Endothelial cell of umbilical vein (primary cell): Measurements from ENCODE around the gene PSMD3. TPM values are rescaled to one million over a fixed set of nuclear protein-coding genes. Genes with fewer than 3 reads are reported as not detected.

ENCODE experiments used
- BruUV-seq: library from RNA; stranded (reverse); fragments of 400-500 nt; replicated peaks from 2 replicates; lab custom pipeline; 2021; lab: Mats Ljungman, UMichigan
- CTCF ChIA-PET: fragments of 300-600, 350-600 bp; sonication (Branson Sonifier 250); formaldehyde crosslinking; loops from one replicate; lab custom pipeline; 2021; ENCODE audit warnings: antibody characterized with exemption, inconsistent platforms; lab: Charles Lee
- POLR2A ChIA-PET: fragments of 300-600, 350-600 bp; sonication (Branson Sonifier 250); formaldehyde crosslinking; loops from one replicate; lab custom pipeline; 2021; ENCODE audit warnings: antibody characterized with exemption, inconsistent platforms; lab: Charles Lee
- DNase-seq: peaks from one replicate; pipeline ENCODE4 v3.0.0-alpha.2; 2011; ENCODE audit warnings: low read depth, low spot score
- FAIRE-seq: peaks from 2 replicates; lab custom pipeline; 2011; peaks lifted over from hg19 to GRCh38; lab: Jason Lieb, UNC
- H2AFZ ChIP-seq: 2 replicates; pipeline ENCODE4 v1.6.0; 2012; ENCODE audit warnings: low read depth, low read length, control low read depth, inconsistent platforms
- H3K27ac ChIP-seq: 2 replicates; pipeline ENCODE4 v1.5.1; 2011; ENCODE audit warnings: low read depth, mild to moderate bottlenecking, control low read depth, low read length, moderate library complexity; ENCODE audit not compliant: insufficient read depth
- H3K27me3 ChIP-seq, 2 experiments: 2 replicates each; pipeline versions ENCODE4 v1.6.0 to v1.6.1; 2011; ENCODE audit warnings: low read length in 2 of 2, mixed read lengths in 1 of 2; ENCODE audit not compliant: control insufficient read depth in 2 of 2, insufficient read depth in 2 of 2
- H3K36me3 ChIP-seq, 2 experiments: 2 replicates in 1 of 2; 3 replicates in 1 of 2; pipeline ENCODE4 v1.5.1; 2011; ENCODE audit warnings: low read length in 2 of 2, mild to moderate bottlenecking in 1 of 2, moderate library complexity in 1 of 2; ENCODE audit not compliant: control insufficient read depth in 2 of 2, insufficient read depth in 2 of 2; ENCODE audit errors: extremely low read depth in 1 of 2
- H3K4me1 ChIP-seq: 3 replicates; pipeline ENCODE4 v1.5.1; 2011; ENCODE audit warnings: mild to moderate bottlenecking, low read length; ENCODE audit not compliant: control insufficient read depth, insufficient read depth; ENCODE audit errors: extremely low read depth
- H3K4me2 ChIP-seq: 2 replicates; pipeline ENCODE4 v1.6.1; 2011; ENCODE audit warnings: low read length, control low read depth, mixed read lengths; ENCODE audit not compliant: insufficient read depth
- H3K4me3 ChIP-seq, 3 experiments: fragments of 200-600 bp in 1 of 3; sonication (generic), shearing (Covaris generic) in 1 of 3; replicated peaks in 1 of 3; 2 replicates each; pipeline ENCODE4 v1.5.1; 2011 to 2016; ENCODE audit warnings: control low read depth in 3 of 3, low read length in 3 of 3, mild to moderate bottlenecking in 2 of 3, inconsistent platforms in 1 of 3, low read depth in 1 of 3, moderate library complexity in 1 of 3; ENCODE audit not compliant: insufficient read depth in 1 of 3
- H3K79me2 ChIP-seq: 2 replicates; pipeline ENCODE4 v1.6.0; 2012; ENCODE audit warnings: low read length, inconsistent platforms; ENCODE audit not compliant: control insufficient read depth, insufficient read depth
- H3K9ac ChIP-seq: replicated peaks from 2 replicates; pipeline ENCODE3; 2011; ENCODE audit warnings: low read length, control low read depth; ENCODE audit not compliant: insufficient read depth; ENCODE audit errors: extremely low read depth
- H3K9me1 ChIP-seq: replicated peaks from 3 replicates; pipeline ENCODE4 v1.6.0; 2011; ENCODE audit warnings: mild to moderate bottlenecking, low read length; ENCODE audit not compliant: control insufficient read depth, insufficient read depth; ENCODE audit errors: extremely low read depth
- H3K9me3 ChIP-seq: replicated peaks from 2 replicates; pipeline ENCODE4 v1.5.1; 2012; ENCODE audit warnings: low read length, inconsistent platforms; ENCODE audit not compliant: control insufficient read depth, insufficient read depth
- H4K20me1 ChIP-seq: replicated peaks from 2 replicates; pipeline ENCODE3; 2011; ENCODE audit warnings: mild to moderate bottlenecking, low read length; ENCODE audit not compliant: control insufficient read depth, insufficient read depth; ENCODE audit errors: extremely low read depth
- CTCF ChIP-seq, 2 donors: IDR thresholded peaks; 1 replicate in 1 of 2; 2 replicates in 1 of 2; pipeline ENCODE4 v1.5.1; 2011; ENCODE audit warnings: low read length in 2 of 2, mild to moderate bottlenecking in 2 of 2, moderate library complexity in 2 of 2, control low read depth in 1 of 2, inconsistent platforms in 1 of 2, low read depth in 1 of 2; ENCODE audit not compliant: insufficient read depth in 1 of 2; ENCODE audit errors: extremely low read depth in 1 of 2
- EZH2 ChIP-seq: IDR thresholded peaks from 2 replicates; pipeline ENCODE4 v1.6.1; 2012; ENCODE audit warnings: borderline replicate concordance, low read depth, mild to moderate bottlenecking, moderate library complexity, low read length, inconsistent platforms; ENCODE audit not compliant: severe bottlenecking
- FOS ChIP-seq: IDR thresholded peaks from 2 replicates; pipeline ENCODE4 v1.6.1; 2011; ENCODE audit warnings: mild to moderate bottlenecking, low read length, moderate library complexity, borderline replicate concordance; ENCODE audit not compliant: insufficient read depth
- GATA2 ChIP-seq: IDR thresholded peaks from 2 replicates; pipeline ENCODE4 v1.7.0; 2011; ENCODE audit warnings: low read depth, mild to moderate bottlenecking, moderate library complexity, mixed read lengths, low read length; ENCODE audit not compliant: insufficient read length, insufficient read depth
- JUN ChIP-seq: IDR thresholded peaks from 2 replicates; pipeline ENCODE4 v1.6.1; 2011; ENCODE audit warnings: borderline replicate concordance, low read depth; ENCODE audit not compliant: insufficient read length, insufficient read depth
- MAX ChIP-seq: IDR thresholded peaks from 2 replicates; pipeline ENCODE4 v1.6.1; 2011; ENCODE audit not compliant: insufficient read depth, insufficient read length
- MYC ChIP-seq: IDR thresholded peaks from one replicate; pipeline ENCODE4 v1.6.1; 2011; ENCODE audit warnings: mild to moderate bottlenecking, low read depth, low read length
- POLR2A ChIP-seq: IDR thresholded peaks from 2 replicates; pipeline ENCODE4 v1.6.1; 2012; ENCODE audit warnings: low read depth, mild to moderate bottlenecking, control low read depth, low read length
- POLR2AphosphoS5 ChIP-seq: IDR thresholded peaks from 2 replicates; pipeline ENCODE4 v1.6.1; 2012; ENCODE audit warnings: low read depth, mild to moderate bottlenecking, control low read depth, low read length, moderate library complexity; ENCODE audit not compliant: insufficient read depth
- dilution Hi-C: fragments of 300-500 bp; cut with MboI; formaldehyde crosslinking; loops from one replicate; pipeline ENCODE4 v1.15.0; 2019; ENCODE audit warnings: low sequenced_read_pairs; ENCODE audit not compliant: extremely low pct_ligation_motif_present
- intact Hi-C: fragments of 100-400 bp; cut with micrococcal nuclease; formaldehyde crosslinking; loops from one replicate; pipeline ENCODE4 v1.10.0; 2022
- polyA plus RNA-seq, 4 experiments: library from polyadenylated mRNA; depleted of rRNA in 3 of 4; stranded (reverse) in 3 of 4; unstranded in 1 of 4; fragments of >200 nt; gene quantifications; 2 replicates each; pipeline versions ENCODE4 v1.2.1 to v1.2.3, GENCODE V29; 2011 to 2012; ENCODE audit warnings: missing spikeins in 1 of 4
- total RNA-seq: library from RNA; stranded (reverse); gene quantifications from 2 replicates; pipeline ENCODE4 v1.2.3, GENCODE V29; 2021

PSMD3 gene
- total and polyA plus RNA-seq, 2 donors (not counting 3 experiments of a cell fraction or from before 2014, with no cell fraction given) = 120 to 136 TPM

- Histone ChIP-seq H4K20me1 (no peaks in the 10 kb centered on the region), H3K4me1 (no peaks in the 10 kb centered on the region), H3K36me3 (no peaks in the 10 kb centered on the region), H3K27ac (no peak overlapping the region), H2AFZ (no peak overlapping the region), H3K9ac (no peak overlapping the region), H3K27me3 (peaks cover 17 to 34% of the 10 kb centered on the region in 2 experiments), H3K9me1 (no peaks in the 10 kb centered on the region), H3K4me3 (no peak overlapping the region), H3K79me2 (no peaks in the 10 kb centered on the region), H3K9me3 (no peaks in the 10 kb centered on the region), H3K4me2 (no peak overlapping the region)
- CTCF ChIA-PET = interaction anchor here (1.0 to 6.5 kb wide), 2 partner anchors 13 to 44 kb away, joined by 3 to 35 read pairs; partner anchors contain the start of gene ORMDL3
- no TSS peak for BruUV-seq
- TF ChIP-seq CTCF (IDR thresholded peaks at IDR 0.05; ENCODE audit: extremely low read depth in 1 of 2, insufficient read depth in 1 of 2, low read depth in 1 of 2, low read length in 2 of 2) = no peak
- TF ChIP-seq FOS = no peak
- TF ChIP-seq JUN = no peak
- no peak for TF ChIP-seq POLR2AphosphoS5
- no peak for FAIRE-seq
- intact Hi-C loops = no loop called here
- dilution Hi-C loops = no loop called here
- POLR2A ChIA-PET = no interaction called here
- DNase-seq = no peak
These were observed 9.5 kb upstream of the PSMD3 start for GRCh38 chr17:39971076-39971603.

- H3K4me3 ChIP-seq = no peak overlapping the region
- no peak overlapping the region for H3K9ac ChIP-seq
- H3K79me2 ChIP-seq = no peaks in the 10 kb centered on the region
- dilution Hi-C loops = no loop called here
- H3K27me3 ChIP-seq = peaks cover 19 to 34% of the 10 kb centered on the region in 2 experiments
- H3K9me1 ChIP-seq = no peaks in the 10 kb centered on the region
- no peaks in the 10 kb centered on the region for H3K9me3 ChIP-seq
- no peak overlapping the region for H3K27ac ChIP-seq
- H4K20me1 ChIP-seq = no peaks in the 10 kb centered on the region
- no peak for TF ChIP-seq POLR2AphosphoS5
- no peak for TF ChIP-seq JUN
- TF ChIP-seq POLR2A = no peak
- TF ChIP-seq CTCF (IDR thresholded peaks at IDR 0.05; ENCODE audit: extremely low read depth in 1 of 2, insufficient read depth in 1 of 2, low read depth in 1 of 2, low read length in 2 of 2) = no peak
- TF ChIP-seq EZH2 = no peak
- TF ChIP-seq GATA2 = no peak
- no peak for TF ChIP-seq MYC
- TF ChIP-seq MAX = no peak
- no peak for TF ChIP-seq FOS
- H2AFZ ChIP-seq = no peak overlapping the region
- DNase-seq (no peak), FAIRE-seq (no peak)
- H3K4me1 ChIP-seq = no peaks in the 10 kb centered on the region
- BruUV-seq = no TSS peak
- intact Hi-C loops = no loop called here
- ChIA-PET POLR2A (no interaction called here), CTCF (interaction anchor here (6.5 kb wide), 1 partner anchor 14 kb away, joined by 35 read pairs; no protein-coding TSS in a partner anchor)
- H3K4me2 ChIP-seq = no peak overlapping the region
- H3K36me3 ChIP-seq = no peaks in the 10 kb centered on the region
These were observed 8.3 kb upstream of the PSMD3 start for GRCh38 chr17:39972271-39972670.
